GM12878 (cell line): ENCODE results near the gene ZNF81. TPM values are rescaled to one million over a fixed set of nuclear protein-coding genes. Genes with fewer than 3 reads are reported as not detected.

Experiments
- ATAC-seq: fragments of 200-7000 bp; cut with Tn5 transposase; 3 replicates; pipeline ENCODE4 v1.9.1; 2020; ENCODE audit warnings: mild to moderate bottlenecking, moderate library complexity
- BruUV-seq: library from RNA; stranded (reverse); fragments of 400-500 nt; replicated peaks from 2 replicates; lab custom pipeline; 2021; lab: Mats Ljungman, UMichigan
- CTCF ChIA-PET: fragments of 300-600 bp; sonication (Branson Sonifier 250); formaldehyde crosslinking; extraction: SDS; loops from one replicate; lab custom pipeline; 2021; ENCODE audit warnings: inconsistent platforms; lab: Yijun Ruan, JAX
- POLR2A ChIA-PET: fragments of 350-600 bp; formaldehyde crosslinking; extraction: SDS; loops from one replicate; lab custom pipeline; 2021; ENCODE audit warnings: inconsistent platforms; lab: Charles Lee
- RAD21 ChIA-PET: fragments of 300-600 bp; sonication (Branson Sonifier 250); formaldehyde crosslinking; loops from one replicate; lab custom pipeline; 2023; ENCODE audit warnings: antibody characterized with exemption; ENCODE audit not compliant: unreplicated experiment; lab: Charles Lee
- SMC1A ChIA-PET: fragments of 300-600 bp; sonication (Branson Sonifier 250); formaldehyde crosslinking; loops from one replicate; lab custom pipeline; 2023; ENCODE audit not compliant: unreplicated experiment, uncharacterized antibody; lab: Charles Lee
- DNase-seq: peaks from one replicate; pipeline ENCODE4 v3.0.0-alpha.2; 2011; ENCODE audit warnings: low read depth, low spot score
- FAIRE-seq: peaks from 3 replicates; lab custom pipeline; 2011; peaks lifted over from hg19 to GRCh38; lab: Jason Lieb, UNC
- H2AFZ ChIP-seq: 2 replicates; pipeline ENCODE4 v1.6.0; 2011; ENCODE audit warnings: low read depth, low read length, control low read depth; ENCODE audit not compliant: control insufficient read depth
- H3K27ac ChIP-seq: 2 replicates; pipeline ENCODE4 v1.5.1; 2011; ENCODE audit warnings: control low read depth; ENCODE audit not compliant: control insufficient read depth, insufficient read depth
- H3K27me3 ChIP-seq, 2 experiments: replicated peaks in 1 of 2; 2 replicates each; pipeline versions ENCODE4 v1.6.0 to v1.6.1; 2011; ENCODE audit warnings: low read length in 1 of 2; ENCODE audit not compliant: control insufficient read depth in 2 of 2, insufficient read depth in 2 of 2
- H3K36me3 ChIP-seq, 2 experiments: 2 replicates each; pipeline ENCODE4 v1.5.1; 2011; ENCODE audit warnings: low read length in 1 of 2; ENCODE audit not compliant: control insufficient read depth in 2 of 2, insufficient read depth in 2 of 2
- H3K4me1 ChIP-seq: 2 replicates; pipeline ENCODE4 v1.6.1; 2011; ENCODE audit warnings: mild to moderate bottlenecking, low read length, moderate library complexity, mixed read lengths; ENCODE audit not compliant: control insufficient read depth, insufficient read depth
- H3K4me2 ChIP-seq: 2 replicates; pipeline ENCODE4 v1.6.0; 2011; ENCODE audit warnings: control low read depth; ENCODE audit not compliant: control insufficient read depth, insufficient read depth
- H3K4me3 ChIP-seq: fragments of 200-600 bp; sonication (generic); 2 replicates; pipeline ENCODE4 v1.5.1; 2016
- H3K79me2 ChIP-seq: 2 replicates; pipeline ENCODE4 v1.6.0; 2011; ENCODE audit warnings: low read length; ENCODE audit not compliant: control insufficient read depth, insufficient read depth
- H3K9ac ChIP-seq: 2 replicates; pipeline ENCODE4 v1.8.0; 2011; ENCODE audit warnings: low read length, control low read depth, mixed read lengths; ENCODE audit not compliant: control insufficient read depth, insufficient read depth
- H3K9me3 ChIP-seq: replicated peaks from 3 replicates; pipeline ENCODE4 v1.5.1; 2011; ENCODE audit warnings: mild to moderate bottlenecking, low read length; ENCODE audit not compliant: control insufficient read depth, insufficient read depth
- H4K20me1 ChIP-seq: 2 replicates; pipeline ENCODE4 v1.6.0; 2011; ENCODE audit not compliant: control insufficient read depth, insufficient read depth
- BACH1 ChIP-seq: fragments of 450-650 bp; IDR thresholded peaks from 2 replicates; pipeline ENCODE4 v1.6.1; 2017; ENCODE audit warnings: mild to moderate bottlenecking, borderline replicate concordance
- CEBPB ChIP-seq, 2 experiments: fragments of 150-350 bp in 1 of 2; IDR thresholded peaks; 2 replicates each; pipeline ENCODE4 v1.6.1; 2012 to 2014; ENCODE audit warnings: low read depth in 2 of 2, low read length in 2 of 2, borderline replicate concordance in 1 of 2, inconsistent platforms in 1 of 2
- MEF2A ChIP-seq: IDR thresholded peaks from 2 replicates; pipeline ENCODE4 v1.6.1; 2011; ENCODE audit warnings: low read depth, mild to moderate bottlenecking, low read length, moderate library complexity; ENCODE audit not compliant: insufficient read depth
- REST ChIP-seq: IDR thresholded peaks from 2 replicates; pipeline ENCODE4 v1.6.1; 2012; ENCODE audit warnings: mild to moderate bottlenecking, low read depth, low read length
- SIN3A ChIP-seq: IDR thresholded peaks from 2 replicates; pipeline ENCODE4 v1.6.1; 2012; ENCODE audit warnings: low read depth, low read length, improper control_type of control experiment
- SRF ChIP-seq, 2 experiments: IDR thresholded peaks; 2 replicates each; pipeline ENCODE4 v1.6.1; 2011; ENCODE audit warnings: low read depth in 2 of 2, low read length in 2 of 2, mild to moderate bottlenecking in 1 of 2, moderate library complexity in 1 of 2
- ZNF384 ChIP-seq: IDR thresholded peaks from 2 replicates; pipeline ENCODE4 v1.6.1; 2012; ENCODE audit warnings: low read depth, mild to moderate bottlenecking, low read length, improper control_type of control experiment, borderline replicate concordance
- ZZZ3 ChIP-seq: IDR thresholded peaks from 2 replicates; pipeline ENCODE4 v1.6.1; 2011; ENCODE audit warnings: low read depth; ENCODE audit not compliant: control insufficient read depth, insufficient read length
- WGBS: methylation state at CpG from one replicate; pipeline ENCODE4 v1.1.6; 2016; ENCODE audit warnings: low lambda C conversion rate; ENCODE audit not compliant: insufficient replicate concordance, insufficient coverage; ENCODE audit errors: missing lambda C conversion rate; 5-methylcytosine and 5-hydroxymethylcytosine counted together
- in situ Hi-C: fragments of 300-500 bp; cut with MboI; formaldehyde crosslinking; loops from 9 replicates; pipeline ENCODE4 v1.14.3; 2018; ENCODE audit warnings: mixed read lengths
- intact Hi-C: fragments of 100-400 bp; cut with micrococcal nuclease; formaldehyde crosslinking; loops from one replicate; pipeline ENCODE4 v1.14.2; 2022; ENCODE audit not compliant: unreplicated experiment
- polyA plus RNA-seq, 11 experiments: library from polyadenylated mRNA; depleted of rRNA in 4 of 11; unstranded in 6 of 11; stranded (reverse) in 5 of 11; fragments of >200 nt; fragmentation: Nextera tagmentation in 4 of 11; fragmentation: Illumina TruSeq in 1 of 11; extraction: Ambion mirVana in 4 of 11; extraction: Trizol in 1 of 11; gene quantifications; 1 replicate in 1 of 11; 2 replicates in 10 of 11; pipeline versions ENCODE4 v1.2.1 to v1.2.3, GENCODE V29; 2011 to 2016; ENCODE audit warnings: inconsistent platforms in 2 of 11, missing spikeins in 2 of 11, low read depth in 1 of 11
- total RNA-seq, 4 experiments: library from RNA; depleted of rRNA in 3 of 4; stranded (reverse); fragments of >200 nt in 3 of 4; fragmentation: Illumina TruSeq in 1 of 4; extraction: Trizol in 1 of 4; gene quantifications; 2 replicates each; pipeline versions ENCODE4 v1.2.1 to v1.2.3, GENCODE V29; 2013 to 2021
- TF ChIP-seq, protein P1 (sequence below): fragments of 450-650 bp; formaldehyde crosslinking; IDR thresholded peaks from 2 replicates; pipeline ENCODE4 v1.5.0; 2022; ENCODE audit warnings: mild to moderate bottlenecking, missing genetic modification characterization
- TF ChIP-seq, protein P2 (sequence below): fragments of 150-350 bp; IDR thresholded peaks from 2 replicates; pipeline ENCODE4 v1.6.1; 2016; ENCODE audit warnings: low read depth, low read length

The ZNF81 gene
- total and polyA plus RNA-seq, 10 of the 15 experiments (the other 5 are each of a cell fraction or from before 2014, with no cell fraction given), result 3.4 to 7.2 (median 4.4) TPM

- Histone ChIP-seq H3K9ac (no peak overlapping the region), H3K36me3 (no peaks in the 10 kb centered on the region; a peak in 1 of 4 replicates), H3K27me3 (no peaks in the 10 kb centered on the region), H3K4me3 (no peak overlapping the region), H3K4me1 (no peaks in the 10 kb centered on the region), H3K4me2 (no peak overlapping the region), H3K27ac (no peak overlapping the region), H2AFZ (no peak overlapping the region), H3K9me3 (no peaks in the 10 kb centered on the region), H3K79me2 (no peaks in the 10 kb centered on the region), H4K20me1 (no peaks in the 10 kb centered on the region)
- 57% methylated on average over 1 of the region's 1 CpG for WGBS
- no peak for ATAC-seq
- ChIA-PET CTCF (interaction anchor here (1.0 to 2.5 kb wide), 2 partner anchors 11 to 12 kb away, joined by 3 to 12 read pairs; no protein-coding TSS in a partner anchor), RAD21 (no interaction called here), SMC1A (interaction anchor here (1.0 to 1.5 kb wide), 2 partner anchors 16 to 19 kb away, joined by 3 to 4 read pairs; no protein-coding TSS in a partner anchor), POLR2A (no interaction called here)
- TF ChIP-seq SIN3A (no peak), MEF2A (no peak), REST (no peak), CEBPB (IDR thresholded peaks at IDR 0.05; ENCODE audit: borderline replicate concordance in 1 of 2, low read depth in 2 of 2, low read length in 2 of 2) (no peak), SRF (IDR thresholded peaks at IDR 0.05; ENCODE audit: low read depth in 2 of 2, low read length in 2 of 2) (no peak), ZZZ3 (no peak), ZNF384 (no peak), BACH1 (no peak)
- TF ChIP-seq, protein P1, sequence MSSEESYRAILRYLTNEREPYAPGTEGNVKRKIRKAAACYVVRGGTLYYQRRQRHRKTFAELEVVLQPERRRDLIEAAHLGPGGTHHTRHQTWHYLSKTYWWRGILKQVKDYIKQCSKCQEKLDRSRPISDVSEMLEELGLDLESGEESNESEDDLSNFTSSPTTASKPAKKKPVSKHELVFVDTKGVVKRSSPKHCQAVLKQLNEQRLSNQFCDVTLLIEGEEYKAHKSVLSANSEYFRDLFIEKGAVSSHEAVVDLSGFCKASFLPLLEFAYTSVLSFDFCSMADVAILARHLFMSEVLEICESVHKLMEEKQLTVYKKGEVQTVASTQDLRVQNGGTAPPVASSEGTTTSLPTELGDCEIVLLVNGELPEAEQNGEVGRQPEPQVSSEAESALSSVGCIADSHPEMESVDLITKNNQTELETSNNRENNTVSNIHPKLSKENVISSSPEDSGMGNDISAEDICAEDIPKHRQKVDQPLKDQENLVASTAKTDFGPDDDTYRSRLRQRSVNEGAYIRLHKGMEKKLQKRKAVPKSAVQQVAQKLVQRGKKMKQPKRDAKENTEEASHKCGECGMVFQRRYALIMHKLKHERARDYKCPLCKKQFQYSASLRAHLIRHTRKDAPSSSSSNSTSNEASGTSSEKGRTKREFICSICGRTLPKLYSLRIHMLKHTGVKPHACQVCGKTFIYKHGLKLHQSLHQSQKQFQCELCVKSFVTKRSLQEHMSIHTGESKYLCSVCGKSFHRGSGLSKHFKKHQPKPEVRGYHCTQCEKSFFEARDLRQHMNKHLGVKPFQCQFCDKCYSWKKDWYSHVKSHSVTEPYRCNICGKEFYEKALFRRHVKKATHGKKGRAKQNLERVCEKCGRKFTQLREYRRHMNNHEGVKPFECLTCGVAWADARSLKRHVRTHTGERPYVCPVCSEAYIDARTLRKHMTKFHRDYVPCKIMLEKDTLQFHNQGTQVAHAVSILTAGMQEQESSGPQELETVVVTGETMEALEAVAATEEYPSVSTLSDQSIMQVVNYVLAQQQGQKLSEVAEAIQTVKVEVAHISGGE (CRISPR knock-in tag), result no peak
- TF ChIP-seq, protein P2, sequence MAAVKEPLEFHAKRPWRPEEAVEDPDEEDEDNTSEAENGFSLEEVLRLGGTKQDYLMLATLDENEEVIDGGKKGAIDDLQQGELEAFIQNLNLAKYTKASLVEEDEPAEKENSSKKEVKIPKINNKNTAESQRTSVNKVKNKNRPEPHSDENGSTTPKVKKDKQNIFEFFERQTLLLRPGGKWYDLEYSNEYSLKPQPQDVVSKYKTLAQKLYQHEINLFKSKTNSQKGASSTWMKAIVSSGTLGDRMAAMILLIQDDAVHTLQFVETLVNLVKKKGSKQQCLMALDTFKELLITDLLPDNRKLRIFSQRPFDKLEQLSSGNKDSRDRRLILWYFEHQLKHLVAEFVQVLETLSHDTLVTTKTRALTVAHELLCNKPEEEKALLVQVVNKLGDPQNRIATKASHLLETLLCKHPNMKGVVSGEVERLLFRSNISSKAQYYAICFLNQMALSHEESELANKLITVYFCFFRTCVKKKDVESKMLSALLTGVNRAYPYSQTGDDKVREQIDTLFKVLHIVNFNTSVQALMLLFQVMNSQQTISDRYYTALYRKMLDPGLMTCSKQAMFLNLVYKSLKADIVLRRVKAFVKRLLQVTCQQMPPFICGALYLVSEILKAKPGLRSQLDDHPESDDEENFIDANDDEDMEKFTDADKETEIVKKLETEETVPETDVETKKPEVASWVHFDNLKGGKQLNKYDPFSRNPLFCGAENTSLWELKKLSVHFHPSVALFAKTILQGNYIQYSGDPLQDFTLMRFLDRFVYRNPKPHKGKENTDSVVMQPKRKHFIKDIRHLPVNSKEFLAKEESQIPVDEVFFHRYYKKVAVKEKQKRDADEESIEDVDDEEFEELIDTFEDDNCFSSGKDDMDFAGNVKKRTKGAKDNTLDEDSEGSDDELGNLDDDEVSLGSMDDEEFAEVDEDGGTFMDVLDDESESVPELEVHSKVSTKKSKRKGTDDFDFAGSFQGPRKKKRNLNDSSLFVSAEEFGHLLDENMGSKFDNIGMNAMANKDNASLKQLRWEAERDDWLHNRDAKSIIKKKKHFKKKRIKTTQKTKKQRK, result no peak
- BruUV-seq, result no TSS peak
- no peak for FAIRE-seq
- intact Hi-C loops (no loop called here), in situ Hi-C loops (no loop called here)
- no peak for DNase-seq
Measured at GRCh38 chrX:47864785-47865184, 28.1 kb downstream of the ZNF81 start.
